ENCODE measurements around the gene STX16.
"Not testable (repeated sequence)": the region's sequence is repeated elsewhere in the genome, so short reads cannot be mapped to it uniquely, and the experiment has no call there.

STX16 gene

GRCh38 chr20:58722877-58723627 is 72.0 kb downstream of the STX16 start:
- DNase-seq (ENCODE audit: low read depth in 2 of 2), result no peak

DNA sequence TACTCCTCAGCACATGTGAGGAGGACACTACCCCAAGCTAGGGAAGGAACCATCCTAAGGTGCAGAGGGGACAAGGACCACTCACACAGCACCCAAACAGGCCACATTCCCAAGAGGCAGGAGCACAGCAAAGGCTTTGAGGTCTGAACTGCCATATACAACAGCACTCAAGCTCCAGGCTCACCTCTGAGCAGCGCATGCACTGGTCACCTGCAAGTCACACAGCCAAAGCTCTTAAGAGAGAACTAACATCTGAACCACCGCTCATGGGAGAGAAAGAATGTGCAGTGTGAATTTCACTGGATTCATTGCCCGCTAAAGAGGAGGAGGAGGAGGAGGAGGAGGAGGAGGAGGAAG is 72.5 kb downstream of the STX16 start:
- no peak for DNase-seq (ENCODE audit: low read depth in 2 of 2)

- not testable (repeated sequence) for DNase-seq (ENCODE audit: low read depth in 2 of 2)
Observed at GRCh38 chr20:58726156-58726555, 75.1 kb downstream of the STX16 start.

Measured in stimulated activated CD4-positive, alpha-beta T cell treated with anti-CD3 and anti-CD28 coated beads, Interleukin-4, amount 100 ng/mL, for 48 hours (primary cell).